ENCODE results near the gene DDX23.

Gene DDX23

DNA sequence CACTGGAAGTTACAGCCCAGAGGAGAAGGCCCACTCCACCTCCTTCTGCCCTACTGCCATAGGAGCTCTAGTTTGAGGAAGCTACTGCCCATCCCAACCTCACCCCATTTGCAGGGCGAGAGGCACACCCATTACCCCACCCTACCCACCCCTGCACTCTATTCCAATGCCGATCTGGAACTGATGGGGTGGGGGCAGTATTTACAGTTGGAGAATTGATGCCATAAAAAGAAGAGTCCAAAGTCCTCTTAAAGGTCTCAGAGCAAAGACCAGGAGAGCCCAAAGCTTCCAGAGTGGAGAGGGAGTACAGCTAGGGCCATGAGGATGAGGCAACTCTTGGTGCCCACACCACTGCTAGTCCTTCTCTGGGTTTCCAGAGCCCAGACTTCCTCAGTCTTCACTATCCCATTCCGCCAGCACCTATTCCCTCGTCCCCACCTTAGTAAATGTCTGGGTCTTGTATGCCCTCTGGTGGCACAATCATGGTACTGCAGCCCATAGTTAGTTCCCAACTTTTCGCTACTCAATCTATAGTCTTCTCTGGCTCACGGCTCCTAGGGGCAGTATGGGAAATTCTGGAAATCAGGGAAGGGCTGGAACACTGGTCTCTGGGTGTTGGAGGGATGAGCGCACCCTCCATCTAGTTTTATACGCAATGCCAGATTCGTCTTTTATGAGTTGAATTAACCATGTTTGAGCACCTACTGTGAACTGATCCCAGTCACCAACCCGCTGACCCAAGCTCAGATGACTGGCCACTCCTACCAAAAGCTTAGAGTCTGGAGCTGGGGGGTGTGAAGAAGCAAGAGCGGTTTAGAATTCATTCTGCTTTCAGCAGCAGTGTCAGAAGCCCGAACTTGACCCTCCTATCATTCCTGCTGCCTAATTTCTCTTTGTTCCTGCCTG, 56.2 kb downstream of the DDX23 start:
- DNase-seq (ENCODE audit: low read depth in 2 of 2) = no peak

GRCh38 chr12:48794870-48795269, 57.1 kb downstream of the DDX23 start:
- DNase-seq (ENCODE audit: low read depth in 2 of 2) = no peak

DNA sequence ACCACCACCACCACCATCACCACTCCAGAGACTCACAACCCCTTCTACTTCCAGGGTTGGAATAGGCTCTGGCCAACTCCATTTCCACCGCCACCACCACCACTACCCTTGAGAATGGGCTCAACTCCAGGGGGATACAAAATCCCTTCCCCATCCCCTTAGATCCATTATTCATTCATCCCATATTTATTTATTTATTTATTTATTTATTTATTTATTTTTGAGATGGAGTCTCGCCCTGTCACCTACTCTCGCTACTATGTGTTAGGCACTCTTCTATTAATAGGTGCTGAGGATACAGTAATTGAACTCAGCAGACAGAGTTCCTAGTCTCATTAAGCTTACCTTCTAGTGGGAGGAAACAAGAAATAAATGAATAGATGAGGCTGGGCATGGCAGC, 58.3 kb downstream of the DDX23 start:
- DNase-seq (ENCODE audit: low read depth in 2 of 2) = no peak

GRCh38 chr12:48789858-48790326, 62.1 kb downstream of the DDX23 start:
- no peak for DNase-seq (ENCODE audit: low read depth in 2 of 2)

DNA sequence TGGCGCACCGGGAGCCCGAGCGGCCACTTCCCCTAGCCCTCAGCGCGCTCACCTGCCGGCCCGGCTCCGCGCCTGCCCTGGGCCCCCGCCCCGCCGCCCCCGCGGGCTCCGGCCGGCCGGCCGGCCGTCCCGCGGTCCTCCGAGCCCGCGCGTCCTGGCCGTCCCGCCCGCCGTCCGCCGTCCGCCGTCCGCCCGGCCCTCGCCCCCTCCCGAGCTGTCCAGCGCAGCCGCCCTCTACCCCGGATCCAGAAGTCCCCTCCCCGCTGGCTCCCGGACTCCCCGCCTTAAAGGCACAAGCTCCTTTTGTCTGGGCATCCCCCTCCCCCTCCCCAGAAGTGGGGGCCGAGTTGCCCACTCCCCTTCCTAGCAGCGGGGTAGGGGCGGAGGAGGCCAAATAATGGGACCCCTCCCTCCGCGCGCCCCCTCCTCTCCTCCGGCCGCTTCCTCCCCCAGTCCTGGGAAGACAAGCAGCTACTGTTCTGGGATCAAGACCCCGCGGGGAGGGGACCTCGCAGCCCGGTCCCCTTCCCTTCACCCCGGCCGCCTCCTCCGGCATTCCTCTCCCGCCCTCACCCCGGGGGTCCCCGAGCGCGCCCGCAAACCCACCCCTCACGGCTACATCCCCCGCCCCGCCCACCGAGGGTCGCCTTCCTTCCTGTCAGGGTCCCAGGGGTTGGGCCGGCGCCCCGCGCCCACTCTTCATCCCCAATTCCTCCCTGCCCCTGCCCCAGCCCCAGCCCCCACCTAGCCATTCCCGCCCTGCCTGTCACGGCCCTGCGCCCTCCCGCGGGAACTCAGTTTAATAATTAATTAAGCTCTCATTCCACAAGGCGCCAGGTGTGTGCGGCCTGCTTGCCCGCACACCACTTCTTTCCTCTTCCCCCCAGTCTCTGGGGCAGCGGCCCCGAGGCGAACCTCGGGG, 62.8 kb downstream of the DDX23 start, which contains the start of gene ADCY6:
Gene ADCY6, minus strand, starts transcription at position 236 of the 922 bp plus-strand sequence. CDS start 5,655 bp downstream, outside the sequence.
- no peak for DNase-seq (ENCODE audit: low read depth in 2 of 2)

DNA sequence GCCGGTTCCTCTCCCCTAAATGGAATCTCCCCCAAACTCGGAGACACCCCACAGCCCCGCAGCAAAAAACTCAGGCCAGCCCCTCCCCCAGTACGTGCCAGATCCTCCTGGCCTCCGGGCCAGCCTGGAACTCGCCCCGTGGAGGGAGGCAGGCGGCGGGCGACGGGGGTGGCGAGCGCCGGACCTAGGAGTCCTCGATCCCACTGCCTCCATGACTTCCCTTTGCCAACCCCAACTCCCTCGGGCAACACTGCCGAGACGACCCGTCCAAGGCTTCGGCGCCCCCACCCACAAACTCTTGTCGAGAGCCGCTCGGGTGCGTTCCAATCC, 63.5 kb downstream of the DDX23 start:
- DNase-seq (ENCODE audit: low read depth in 2 of 2) = no peak

GRCh38 chr12:48787791-48788523, 64.0 kb downstream of the DDX23 start:
- no peak for DNase-seq (ENCODE audit: low read depth in 2 of 2)

- DNase-seq (ENCODE audit: low read depth in 2 of 2) = no peak
These were observed 65.1 kb downstream of the DDX23 start for GRCh38 chr12:48786591-48787544.

- no peak for DNase-seq (ENCODE audit: low read depth in 2 of 2)
These were observed 68.5 kb downstream of the DDX23 start for GRCh38 chr12:48783432-48783831.

- DNase-seq (ENCODE audit: low read depth in 2 of 2) = no peak
These were observed 69.2 kb downstream of the DDX23 start for GRCh38 chr12:48782457-48783395.

- no peak for DNase-seq (ENCODE audit: low read depth in 2 of 2)
These were observed 70.1 kb downstream of the DDX23 start for GRCh38 chr12:48781750-48782456.

- DNase-seq (ENCODE audit: low read depth in 2 of 2) = no peak
These were observed 71.5 kb downstream of the DDX23 start for GRCh38 chr12:48780381-48781025.

DNA sequence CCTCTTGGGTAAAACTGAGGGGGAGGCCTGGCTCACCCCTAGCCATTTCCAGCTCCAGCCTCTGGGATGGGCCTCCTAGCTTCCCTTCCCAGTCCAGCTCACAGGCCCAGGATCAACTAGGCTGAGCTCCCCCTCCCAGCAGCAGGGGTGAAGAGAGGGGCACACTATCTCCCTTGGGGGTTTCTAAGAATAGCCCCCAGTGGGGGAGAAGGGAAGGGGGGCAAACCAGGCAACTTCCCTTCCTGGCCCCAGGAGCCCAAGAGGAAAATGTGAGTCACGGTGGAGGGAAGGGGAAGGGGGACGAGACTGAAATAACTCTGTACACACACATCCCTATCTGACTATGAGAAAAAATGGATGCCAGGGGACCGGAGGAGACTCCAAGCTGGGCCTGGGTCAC, 72.1 kb downstream of the DDX23 start:
- no peak for DNase-seq (ENCODE audit: low read depth in 2 of 2)
